ENCODE results near the gene MISP3. TPM values are rescaled to one million over a fixed set of nuclear protein-coding genes. Genes with fewer than 3 reads are reported as not detected.

The MISP3 gene
- total RNA-seq, 4 donors from 2014 or later: 1.8 to 7.8 (median 7.2) TPM

Other genes with a start within 250 kb of the MISP3 start
- not detected for gene NANOS3, start 195.7 kb upstream of the MISP3 start, total RNA-seq
- 1 to 10 TPM in 3 of 4 donors, not detected in 1; 1.5 to 3.3 (median 3.0) TPM for gene BRME1, start 166.7 kb upstream of the MISP3 start, total RNA-seq
- 10 to 100 TPM; 42.7 to 99.3 (median 56.0) TPM for gene CC2D1A, start 166.6 kb upstream of the MISP3 start, total RNA-seq
- 10 to 100 TPM in 3 of 4 donors, 1 to 10 TPM in 1; 9.4 to 45.7 (median 20.7) TPM for gene PODNL1, start 134.4 kb upstream of the MISP3 start, total RNA-seq
- gene DCAF15, start 120.3 kb upstream of the MISP3 start, total RNA-seq: 10 to 100 TPM; 14.3 to 31.5 (median 19.3) TPM
- gene RFX1, start 66.5 kb upstream of the MISP3 start, total RNA-seq: 1 to 10 TPM; 3.1 to 8.4 (median 6.0) TPM
- gene RLN3, start 44.6 kb upstream of the MISP3 start, total RNA-seq: not detected
- 1 to 10 TPM; 2.4 to 3.5 (median 3.0) TPM for gene IL27RA, start 41.0 kb upstream of the MISP3 start, total RNA-seq
- 1 to 10 TPM in 1 of 4 donors, under 1 TPM in 3; 0.30 to 2.7 (median 0.53) TPM for gene PALM3, start 10.7 kb upstream of the MISP3 start, total RNA-seq
- not detected for gene C19orf67, start 13.0 kb downstream of the MISP3 start, total RNA-seq
- gene SAMD1, start 18.0 kb downstream of the MISP3 start, total RNA-seq: 10 to 100 TPM in 3 of 4 donors, 1 to 10 TPM in 1; 5.9 to 31.4 (median 19.0) TPM
- gene PRKACA, start 45.0 kb downstream of the MISP3 start, total RNA-seq: 10 to 100 TPM; 26.9 to 59.4 (median 41.3) TPM
- 1 to 10 TPM in 1 of 4 donors, under 1 TPM in 1, not detected in 2; 0.90 to 2.3 TPM for gene ASF1B, start 63.8 kb downstream of the MISP3 start, total RNA-seq
- 10 to 100 TPM in 2 of 4 donors, 1 to 10 TPM in 2; 8.0 to 17.5 (median 11.2) TPM for gene ADGRL1, start 133.4 kb downstream of the MISP3 start, total RNA-seq